Measurements from ENCODE around the gene KLHL35.

Gene KLHL35

DNA sequence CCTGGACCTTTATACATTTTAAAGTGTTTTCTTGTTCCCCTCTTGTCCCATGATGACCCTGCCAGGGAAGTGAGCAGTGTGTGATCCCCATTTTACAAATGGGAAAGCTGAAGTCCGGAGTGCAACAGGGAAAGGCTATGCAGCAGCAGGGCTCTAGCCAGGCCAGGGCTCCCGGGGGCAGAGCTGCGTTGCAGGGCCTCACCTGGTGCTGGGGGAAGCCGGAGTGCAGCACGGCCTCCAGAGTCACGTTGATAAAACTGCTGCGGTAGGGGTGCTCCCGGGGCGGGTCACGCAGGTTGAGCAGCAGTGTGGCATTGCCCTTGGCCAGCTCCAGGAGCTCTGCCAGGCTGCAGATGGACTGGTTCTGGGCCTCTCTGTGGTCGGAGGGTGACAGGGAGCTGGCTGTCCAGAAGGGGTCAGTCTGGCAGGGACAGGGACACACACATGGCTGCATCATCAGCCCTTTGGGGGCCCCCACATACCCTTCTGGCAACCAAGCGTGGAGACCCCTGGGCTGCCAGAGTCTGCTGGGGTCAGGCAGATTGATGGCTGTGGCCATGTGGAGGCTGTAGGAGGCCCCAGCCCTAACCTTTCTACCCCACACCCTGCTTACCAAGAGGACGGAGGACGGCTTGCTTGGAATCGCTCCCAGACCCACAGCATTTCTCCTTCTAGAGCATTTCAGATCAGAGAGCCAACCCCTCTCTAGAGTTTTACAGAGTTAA lies 9.3 kb upstream of the KLHL35 start:
- in situ Hi-C loops (cut with MboI; ENCODE audit: low sequenced_read_pairs) = no loop called here

DNA sequence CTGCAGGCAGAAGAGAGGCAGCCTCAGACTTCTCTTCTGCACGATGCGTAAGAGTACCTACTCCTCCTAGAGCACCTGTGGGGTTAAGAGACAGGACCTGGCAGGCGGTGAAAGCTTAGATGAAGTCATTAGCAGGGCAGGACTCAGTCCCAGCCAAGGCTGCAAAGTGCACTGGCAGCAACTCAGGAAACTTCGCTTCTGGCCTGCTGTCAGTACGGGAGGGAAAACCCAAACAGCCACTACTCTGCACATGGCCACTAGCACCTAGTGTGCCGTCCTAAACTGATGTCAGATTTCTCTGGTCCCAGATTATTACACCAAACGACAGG lies 8.8 kb upstream of the KLHL35 start:
- in situ Hi-C loops (cut with MboI; ENCODE audit: low sequenced_read_pairs) = no loop called here

DNA sequence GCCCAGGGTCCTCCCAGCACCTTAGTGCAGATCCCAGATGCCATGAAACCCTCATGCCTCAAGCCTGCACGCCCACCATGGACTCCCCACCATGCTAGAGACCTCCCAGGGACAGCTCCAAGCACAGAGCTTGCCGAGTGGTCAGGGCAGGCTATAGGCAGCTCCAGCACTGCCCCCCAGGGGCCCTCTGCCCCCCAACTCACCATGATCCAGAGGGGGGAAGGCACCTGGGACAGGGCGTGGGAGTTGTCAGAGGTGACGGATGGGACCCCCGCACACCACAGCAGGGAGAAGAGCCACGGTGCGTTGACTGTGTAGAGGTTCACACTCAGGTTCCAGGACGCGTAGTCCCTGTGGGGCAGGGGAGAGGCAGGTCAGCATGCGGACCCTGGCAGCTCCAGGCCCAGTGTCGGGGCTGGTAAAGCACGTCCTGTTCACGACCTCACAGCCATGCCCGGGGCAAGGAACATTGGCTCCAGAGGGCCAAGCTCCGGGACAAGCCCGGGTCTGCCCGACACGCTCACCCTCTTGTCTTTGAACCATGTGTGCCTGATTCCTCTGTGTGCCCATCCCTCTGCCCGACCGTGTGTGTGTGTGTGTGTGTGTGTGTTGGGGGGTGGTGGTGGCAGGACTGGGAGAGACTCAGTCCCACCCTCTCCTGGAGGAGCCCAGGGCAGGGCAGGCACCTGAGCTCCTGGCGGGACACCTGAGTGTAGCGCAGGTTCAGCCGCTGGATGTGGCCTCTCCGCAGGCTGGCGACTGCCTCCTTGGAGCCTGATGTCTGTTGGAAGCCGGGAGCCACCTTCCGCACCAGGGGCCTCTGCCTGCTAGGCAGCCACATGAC lies 8.2 kb upstream of the KLHL35 start:
- in situ Hi-C loops (cut with MboI; ENCODE audit: low sequenced_read_pairs) = no loop called here

DNA sequence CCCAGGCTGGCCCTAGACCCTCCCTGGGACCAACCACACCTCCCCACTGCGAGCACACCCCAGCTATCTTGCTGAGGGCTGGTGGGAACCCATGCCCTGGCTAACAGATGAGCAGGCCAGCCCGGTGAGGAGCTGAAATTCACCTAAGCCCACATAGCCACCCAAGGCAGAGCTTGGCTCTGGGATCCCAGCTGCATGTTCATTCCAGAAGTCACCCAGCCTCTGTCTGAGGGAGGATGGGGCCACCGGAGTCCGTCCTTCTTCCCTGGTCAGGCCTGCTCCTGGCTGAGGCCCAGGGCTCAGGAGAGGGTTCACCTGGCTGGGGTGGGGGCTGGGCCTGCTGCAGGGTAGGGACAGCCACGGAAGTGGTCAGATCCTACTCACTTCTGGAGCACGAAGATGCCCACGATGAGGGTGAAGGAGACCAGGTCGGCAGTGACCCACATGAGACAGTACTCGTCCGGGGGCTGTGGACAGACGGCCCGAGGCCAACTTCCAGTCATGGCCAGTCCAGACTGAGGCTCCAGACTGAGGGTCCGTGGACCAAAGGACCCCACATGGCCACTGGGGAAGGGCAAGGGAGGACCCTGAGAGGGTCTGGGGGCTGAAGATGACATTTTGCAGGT lies 6.6 kb upstream of the KLHL35 start:
- in situ Hi-C loops (cut with MboI; ENCODE audit: low sequenced_read_pairs) = no loop called here

DNA sequence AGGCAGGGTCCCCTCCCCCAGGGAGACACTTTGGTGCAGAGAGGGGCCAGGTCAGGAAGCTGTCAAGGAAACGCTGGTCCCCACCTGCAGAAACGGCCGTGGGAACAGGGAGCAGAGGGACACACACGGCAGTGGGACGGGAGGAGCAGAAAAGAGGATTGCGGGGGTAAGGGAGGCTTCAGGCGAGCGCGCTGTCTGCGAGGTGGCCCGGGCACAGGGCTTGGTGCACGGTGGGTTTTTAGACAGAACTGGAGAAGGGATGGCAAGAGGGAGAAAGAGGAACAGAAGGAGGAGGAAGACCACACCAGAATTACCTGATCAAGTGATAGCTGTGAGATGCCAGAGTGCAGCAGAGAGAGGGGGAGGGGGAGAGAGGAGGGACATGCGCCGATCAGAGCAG lies 6.0 kb upstream of the KLHL35 start:
- in situ Hi-C loops (cut with MboI; ENCODE audit: low sequenced_read_pairs) = no loop called here

DNA sequence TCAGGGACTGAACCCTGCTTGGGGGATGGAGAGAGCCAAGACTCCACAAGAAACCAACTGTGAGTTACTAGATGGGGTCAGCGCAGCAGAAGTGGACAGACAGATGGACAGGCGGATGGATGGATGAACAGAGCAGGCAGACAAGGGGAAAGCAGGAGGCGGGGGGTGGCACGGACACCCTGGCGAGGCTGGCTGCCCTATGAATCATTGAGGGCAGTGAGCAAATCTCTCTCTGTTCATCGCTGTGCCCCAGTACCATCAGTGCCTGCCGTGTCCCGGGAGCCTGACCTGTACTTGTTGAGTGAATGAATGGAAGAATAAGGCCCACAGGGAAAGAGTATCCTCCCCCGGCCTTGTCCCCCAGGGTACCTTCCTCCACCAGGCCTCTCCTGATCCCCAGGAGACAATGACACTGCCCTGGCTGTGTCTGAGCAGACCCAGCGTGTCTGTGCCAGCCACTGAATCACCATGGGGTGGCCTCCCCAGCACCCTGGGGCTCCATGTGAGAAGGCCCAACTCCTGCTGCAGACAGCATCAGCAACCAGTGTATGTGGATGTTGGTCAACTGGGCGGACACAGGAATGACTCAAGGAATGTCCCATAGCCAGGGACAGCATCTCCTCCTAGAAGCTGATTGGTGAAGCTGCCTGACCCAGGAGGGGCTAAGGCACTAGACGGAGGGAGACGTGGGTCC lies 5.1 kb upstream of the KLHL35 start:
- in situ Hi-C loops (cut with MboI; ENCODE audit: low sequenced_read_pairs) = no loop called here

DNA sequence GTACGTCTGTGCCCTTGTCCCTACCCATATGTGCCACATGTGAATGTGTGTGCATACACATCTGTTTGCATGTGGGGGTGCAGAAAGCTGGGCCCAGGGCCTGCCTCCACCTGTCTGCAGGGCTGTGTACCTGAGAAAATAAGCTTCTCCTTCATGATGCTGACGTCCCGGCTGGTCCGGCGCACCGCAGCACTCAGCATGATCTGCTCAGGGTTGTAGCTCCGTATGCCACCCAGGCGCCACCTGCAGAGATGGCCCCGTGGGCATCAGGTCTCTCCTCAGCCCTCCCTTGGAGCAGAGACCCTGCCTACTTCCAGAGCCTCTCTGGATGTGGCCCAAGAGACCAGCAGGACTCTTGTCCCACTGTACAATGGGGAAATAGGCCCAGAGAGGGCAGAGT lies 3.8 kb upstream of the KLHL35 start:
- in situ Hi-C loops (cut with MboI; ENCODE audit: low sequenced_read_pairs) = no loop called here

DNA sequence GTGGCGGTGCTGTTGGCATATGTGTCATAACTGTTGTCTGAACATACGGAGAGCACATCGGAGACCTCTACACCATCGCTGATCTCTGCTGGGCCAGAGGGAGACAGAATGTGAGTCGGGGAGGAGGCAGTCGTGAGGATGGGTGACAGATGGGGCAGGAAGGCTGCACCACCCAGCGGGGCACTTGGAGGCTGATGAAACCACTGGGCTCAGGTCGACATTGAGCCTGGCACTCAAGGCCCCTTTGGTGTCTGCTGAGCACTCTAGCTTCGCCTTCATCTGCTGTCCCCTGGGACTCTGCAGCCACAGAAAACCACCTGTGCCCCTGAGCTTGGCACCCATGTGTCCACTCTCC lies 2.5 kb upstream of the KLHL35 start:
- in situ Hi-C loops (cut with MboI; ENCODE audit: low sequenced_read_pairs) = no loop called here

DNA sequence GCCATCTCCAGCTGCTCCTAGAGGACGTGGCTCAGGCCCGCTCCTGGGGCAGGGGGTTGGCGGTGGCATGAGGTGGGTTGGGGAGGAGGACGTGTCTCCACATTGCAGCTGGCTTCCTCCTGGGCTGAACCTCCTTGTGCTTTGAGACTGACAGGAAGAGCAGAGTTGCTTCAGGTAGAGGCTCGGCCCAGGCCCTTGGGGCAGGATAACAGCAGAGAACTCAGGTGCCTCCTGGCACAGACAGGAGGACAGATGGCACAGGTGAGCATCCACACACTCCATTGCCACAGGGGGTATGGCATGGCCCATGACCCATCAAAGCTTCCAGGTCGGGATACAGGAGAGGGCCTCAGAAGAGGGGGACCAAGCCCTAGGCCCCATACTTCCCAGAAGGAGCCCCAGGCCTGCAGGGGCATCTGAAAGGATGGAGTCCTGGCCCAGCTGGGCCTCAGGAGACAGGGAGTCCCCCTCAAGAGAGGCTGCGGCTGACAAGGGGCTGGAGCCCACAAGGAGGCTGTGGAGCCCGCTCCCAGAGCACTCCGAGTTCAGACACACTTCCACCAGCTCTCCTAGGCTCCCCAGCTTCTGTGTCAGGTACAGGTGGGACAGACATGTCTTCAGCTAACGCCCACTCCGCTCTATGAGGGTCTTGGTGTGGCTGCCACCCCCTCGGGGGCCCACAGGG lies 2.0 kb upstream of the KLHL35 start:
- in situ Hi-C loops (cut with MboI; ENCODE audit: low sequenced_read_pairs) = no loop called here

DNA sequence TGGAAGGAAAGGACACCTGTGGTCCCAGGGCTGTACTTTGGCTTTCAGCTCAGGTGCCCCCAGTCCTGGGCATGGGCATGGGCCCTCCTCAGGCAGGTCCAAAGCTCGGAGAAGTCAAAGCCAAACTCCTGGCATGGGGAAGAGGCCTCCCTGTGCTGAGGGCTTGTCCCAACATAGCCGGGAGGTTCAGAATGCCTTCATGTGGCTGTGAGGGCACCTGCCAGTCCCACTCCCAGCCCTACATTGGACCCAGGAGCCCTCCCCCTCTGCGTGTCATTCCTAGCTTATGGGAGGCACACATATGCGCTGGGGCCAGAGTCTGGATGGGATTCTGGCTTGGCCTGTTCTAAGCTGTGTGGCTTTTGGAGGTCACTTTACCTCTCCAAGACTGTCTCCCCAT lies 1.0 kb upstream of the KLHL35 start:
- in situ Hi-C loops (cut with MboI; ENCODE audit: low sequenced_read_pairs) = no loop called here

DNA sequence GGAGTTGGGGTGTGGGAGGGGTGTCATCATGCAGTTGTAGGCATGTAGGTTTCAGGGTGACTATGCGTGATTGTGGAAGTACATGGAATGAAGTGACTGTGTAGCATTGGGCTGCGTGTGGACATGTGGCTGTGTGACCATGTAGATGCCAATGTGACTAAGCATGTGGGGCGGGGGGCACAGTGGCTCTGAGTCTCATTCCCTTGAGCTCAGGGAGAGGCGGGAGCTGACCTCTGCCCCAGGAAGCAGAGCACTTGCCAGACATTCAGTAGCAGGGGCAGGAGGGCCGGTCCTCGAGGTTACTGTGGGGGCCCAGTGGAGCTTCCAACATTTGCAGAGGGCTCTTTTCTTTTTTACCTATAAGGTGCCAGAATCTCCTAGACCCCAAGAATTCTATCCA lies 440 bp upstream of the KLHL35 start:
- in situ Hi-C loops (cut with MboI; ENCODE audit: low sequenced_read_pairs) = no loop called here

DNA sequence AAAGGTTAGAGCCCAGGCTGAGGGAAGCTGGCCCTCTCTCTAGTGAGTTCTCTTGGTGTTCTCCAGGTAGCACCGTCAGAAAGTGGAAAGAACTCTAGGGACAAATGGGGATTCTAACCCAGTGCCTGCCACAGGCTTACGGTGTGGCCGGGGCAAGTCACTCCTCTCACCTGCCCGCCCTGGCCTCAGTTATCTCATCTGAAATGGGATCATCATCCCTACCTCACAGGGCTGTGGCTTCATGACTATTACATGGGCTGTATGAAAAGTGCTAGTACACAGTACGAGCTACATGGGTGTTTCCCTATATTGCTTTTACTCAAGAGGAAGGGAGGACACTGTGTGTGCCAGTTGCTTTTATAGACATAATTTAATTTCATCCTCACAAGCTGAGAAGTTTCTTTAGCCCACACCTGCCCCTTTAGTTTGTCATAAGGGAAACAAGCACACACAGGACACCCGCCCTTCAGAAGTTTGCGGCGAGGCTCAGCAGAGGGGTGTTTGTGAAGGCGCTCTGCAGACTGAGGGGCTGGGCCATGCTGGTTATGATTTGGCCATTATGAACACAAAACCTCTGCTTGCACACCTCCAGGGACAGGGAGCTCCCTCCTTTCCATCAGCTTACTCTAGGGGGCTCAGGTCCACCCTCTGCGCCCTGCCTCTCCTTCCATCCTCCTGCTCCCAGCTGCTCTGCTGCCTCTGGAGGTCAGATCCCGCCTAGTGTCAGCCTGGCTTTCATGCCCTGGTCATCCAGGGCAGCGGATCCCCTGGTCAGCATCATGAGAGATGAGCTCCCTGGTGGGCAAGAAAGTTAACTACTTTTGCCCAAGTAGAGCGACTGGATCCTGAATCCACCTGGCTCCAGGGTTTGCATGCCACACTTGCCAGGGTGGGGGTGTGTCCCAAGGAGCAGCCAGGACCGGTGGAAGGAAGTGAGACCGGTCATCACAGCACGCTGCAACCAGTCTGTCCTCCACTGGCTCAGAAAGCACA lies 1.2 kb downstream of the KLHL35 start:
- in situ Hi-C loops (cut with MboI; ENCODE audit: low sequenced_read_pairs) = no loop called here

DNA sequence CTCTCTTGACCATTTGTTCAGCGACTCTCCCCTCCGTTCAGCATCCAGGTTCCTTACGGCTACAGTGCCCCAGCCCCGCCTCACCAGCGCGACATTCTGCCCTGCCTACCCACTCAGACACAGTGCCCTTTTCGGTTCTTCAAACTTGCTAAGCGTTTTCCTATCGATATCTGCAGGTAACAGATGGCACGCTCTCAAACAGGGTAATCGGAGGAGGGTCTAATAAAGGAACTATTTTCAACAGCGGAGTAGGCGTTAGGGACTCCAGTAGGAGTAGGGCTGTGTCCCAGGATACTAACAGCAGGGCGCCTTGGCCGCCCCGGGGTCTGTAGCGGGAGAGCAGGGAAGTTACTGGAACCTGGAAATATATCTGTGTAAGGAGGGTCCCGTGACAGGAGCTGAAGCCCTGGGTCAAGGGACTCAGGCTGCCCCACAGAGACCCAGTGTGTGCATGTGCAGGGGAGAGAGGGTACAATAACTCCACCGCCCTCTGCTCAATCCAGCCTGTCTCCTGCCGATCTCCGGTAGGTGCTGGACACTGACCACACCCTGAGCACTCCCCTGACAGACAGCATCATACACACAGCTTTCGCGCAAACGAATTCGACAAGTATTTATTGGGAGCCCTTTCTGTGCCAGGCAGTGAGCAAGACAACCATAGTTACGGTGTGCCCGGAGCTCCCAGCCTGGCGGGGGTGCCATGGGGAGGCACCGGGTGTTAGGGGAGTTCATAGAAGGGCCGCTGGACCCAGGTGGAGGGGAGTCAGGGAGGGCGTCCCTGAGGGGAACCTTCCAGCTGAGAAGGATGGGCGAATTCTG lies 2.1 kb downstream of the KLHL35 start:
- in situ Hi-C loops (cut with MboI; ENCODE audit: low sequenced_read_pairs) = no loop called here

DNA sequence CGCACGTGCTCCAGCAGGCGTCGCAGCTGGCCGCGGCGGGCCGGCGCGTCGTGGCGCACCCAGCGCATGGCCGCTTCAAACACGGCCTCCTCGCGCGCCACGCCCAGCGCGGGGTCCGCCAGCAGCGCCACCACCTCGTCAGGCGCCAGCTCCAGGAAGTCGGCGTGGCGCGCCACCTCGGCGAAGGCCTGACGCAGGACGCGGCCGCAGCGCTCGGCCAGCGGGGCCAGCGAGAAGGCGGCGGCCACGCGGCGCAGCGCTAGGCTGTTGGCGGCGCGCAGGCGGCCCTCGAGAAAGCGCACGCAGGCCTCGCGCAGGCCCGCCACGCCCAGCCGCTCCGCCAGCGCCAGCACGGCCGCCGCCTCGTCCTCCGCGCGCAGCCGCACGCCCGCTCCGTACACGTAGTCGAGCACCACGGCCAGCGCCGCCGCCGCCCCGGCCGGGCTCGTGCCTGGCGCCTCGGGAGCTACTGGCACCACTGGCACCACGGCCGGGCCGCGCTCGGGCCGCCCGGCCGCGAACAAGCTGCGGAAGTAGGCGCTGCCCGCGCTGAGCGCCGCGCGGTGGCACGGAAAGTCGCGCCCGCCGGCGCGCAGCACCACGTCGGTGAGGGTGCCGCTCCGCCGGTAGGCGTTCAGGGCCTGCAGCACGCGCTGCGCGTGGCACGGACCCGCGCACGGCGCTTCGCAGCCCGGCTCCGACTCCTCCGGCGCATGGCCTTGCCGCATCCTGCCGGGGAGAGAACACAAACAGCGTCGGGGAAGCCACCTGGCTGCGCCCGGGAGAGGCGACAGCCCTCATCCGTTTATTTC lies 2.9 kb downstream of the KLHL35 start:
- in situ Hi-C loops (cut with MboI; ENCODE audit: low sequenced_read_pairs) = no loop called here

DNA sequence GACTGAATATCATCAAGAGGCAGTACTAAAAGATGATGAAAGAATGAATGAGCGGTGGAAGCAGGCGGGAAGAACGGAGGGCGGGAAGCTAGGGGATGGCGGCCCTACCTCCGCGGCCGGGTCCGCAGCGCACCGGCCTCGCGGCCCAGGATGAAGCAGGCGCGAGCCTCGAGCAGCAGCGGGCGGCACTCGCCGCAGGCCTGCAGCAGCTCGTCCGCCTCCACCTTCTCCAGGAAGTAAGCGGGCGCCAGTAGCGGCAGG lies 3.4 kb downstream of the KLHL35 start:
- in situ Hi-C loops (cut with MboI; ENCODE audit: low sequenced_read_pairs) = no loop called here

DNA sequence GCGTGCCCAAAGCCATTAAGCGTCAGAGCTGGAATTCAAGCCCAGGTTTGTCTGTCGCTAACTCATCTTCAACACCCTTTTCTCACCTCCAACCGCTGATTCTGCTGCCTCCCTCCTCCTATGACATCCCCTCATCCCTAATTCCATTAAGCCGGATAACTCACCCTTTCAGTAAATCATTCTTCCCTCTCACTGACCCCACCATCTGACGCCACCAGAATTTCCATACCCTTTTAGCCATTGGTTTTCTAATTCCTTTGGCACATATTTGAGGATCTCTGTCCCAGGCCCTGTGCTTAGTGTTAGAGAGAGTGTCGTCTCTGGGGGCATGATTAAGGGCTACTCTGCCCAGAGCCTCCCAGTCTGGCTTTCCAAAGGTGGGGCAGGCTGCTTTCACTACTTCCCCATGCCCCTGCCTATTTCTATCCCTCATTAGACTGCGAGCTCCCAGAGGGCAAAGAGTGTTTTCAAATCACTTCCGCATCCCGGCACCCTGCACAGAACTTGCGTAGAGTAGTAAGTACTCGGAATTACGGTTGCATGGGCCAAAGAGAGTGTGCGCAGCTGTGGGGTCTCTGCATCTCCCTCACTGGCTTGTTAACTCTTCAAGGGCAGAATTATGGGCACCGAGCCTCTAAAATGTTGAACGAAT lies 3.9 kb downstream of the KLHL35 start:
- in situ Hi-C loops (cut with MboI; ENCODE audit: low sequenced_read_pairs) = no loop called here

DNA sequence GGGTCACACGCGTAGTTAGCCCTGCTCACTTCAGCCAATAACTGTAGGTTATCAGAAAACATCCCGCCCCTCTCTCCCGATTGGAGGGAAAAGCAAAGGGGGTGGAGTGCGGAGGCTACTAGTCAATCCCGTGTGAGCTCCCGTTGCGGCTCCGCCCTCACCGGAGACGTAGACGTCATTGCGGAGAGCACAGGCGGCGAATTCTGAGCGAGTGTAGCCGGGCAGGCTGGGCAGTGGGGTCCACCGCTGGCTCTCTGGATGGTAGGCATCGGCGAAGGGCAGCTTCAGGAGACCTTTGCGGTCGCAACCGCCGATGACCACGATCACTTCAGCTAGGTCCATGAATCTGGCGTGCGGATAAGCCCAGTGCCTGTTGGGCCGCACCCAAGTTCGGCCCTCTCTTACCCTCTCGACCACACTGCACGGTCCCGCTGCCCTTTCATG lies 4.7 kb downstream of the KLHL35 start:
- in situ Hi-C loops (cut with MboI; ENCODE audit: low sequenced_read_pairs) = no loop called here

DNA sequence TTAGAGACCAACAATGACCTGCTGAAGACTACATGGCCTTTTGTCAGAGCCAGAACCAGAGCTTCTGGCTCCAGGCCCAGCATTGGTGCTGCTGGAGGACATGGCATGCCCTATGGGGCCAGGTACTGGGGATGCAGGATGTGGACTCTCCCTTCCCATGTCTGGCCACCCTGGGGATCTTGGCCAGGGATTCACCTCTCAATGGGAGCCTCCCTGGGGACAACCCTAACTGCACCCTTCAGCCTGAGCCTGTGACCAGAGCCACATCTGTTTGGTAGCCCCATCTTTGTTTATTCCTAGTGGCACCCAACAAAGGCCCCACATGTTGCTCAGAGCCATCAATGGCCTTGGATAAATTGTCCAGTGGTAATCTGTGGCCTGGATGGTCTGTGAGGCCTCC lies 5.8 kb downstream of the KLHL35 start:
- in situ Hi-C loops (cut with MboI; ENCODE audit: low sequenced_read_pairs) = no loop called here

Data from HL-60/S4 treated with retinoic acid at 250 ng/mL for 4 days and 3 days (cell line).